ENCODE measurements around the gene OR52A5.

GRCh38 chr11:5151713-5152153 is 13.6 kb upstream of the OR52A5 start:
- TF ChIP-seq EZH2 (IDR thresholded peaks at IDR 0.05; ENCODE audit: low read depth, unreplicated experiment): no peak
- TF ChIP-seq ZNF331 (CRISPR knock-in tag; IDR thresholded peaks at IDR 0.05; ENCODE audit: low read depth): no peak
- TF ChIP-seq POLR2AphosphoS5 (IDR thresholded peaks at IDR 0.05; ENCODE audit: low read depth): no peak
- TF ChIP-seq CTCF (conservative IDR thresholded peaks at IDR 0.05; ENCODE audit: low read depth in 2 of 2): no peak
- TF ChIP-seq REST (IDR thresholded peaks at IDR 0.05; ENCODE audit: unreplicated experiment): no peak
- no peak for TF ChIP-seq EZH2phosphoT487 (IDR thresholded peaks at IDR 0.05; ENCODE audit: unreplicated experiment)
- no peak for TF ChIP-seq STAT1 (IDR thresholded peaks at IDR 0.05; ENCODE audit: unreplicated experiment)
- no peak for TF ChIP-seq ZNF462 (CRISPR knock-in tag; IDR thresholded peaks at IDR 0.05)
- no peak for TF ChIP-seq JUNB (IDR thresholded peaks at IDR 0.05; ENCODE audit: unreplicated experiment)
- no peak for TF ChIP-seq NANOG (IDR thresholded peaks at IDR 0.05; ENCODE audit: borderline replicate concordance)
- TF ChIP-seq CREB1 (CRISPR knock-in tag; IDR thresholded peaks at IDR 0.05; ENCODE audit: low read depth): no peak
- no peak for TF ChIP-seq ETS1 (IDR thresholded peaks at IDR 0.05)

All from GM23338 (cell line).